GM12878 (cell line): ENCODE data around the gene SLC16A9. TPM values are rescaled to one million over a fixed set of nuclear protein-coding genes. Genes with fewer than 3 reads are reported as not detected.

Source experiments
- ATAC-seq: fragments of 200-7000 bp; cut with Tn5 transposase; 3 replicates; pipeline ENCODE4 v1.9.1; 2020; ENCODE audit warnings: mild to moderate bottlenecking, moderate library complexity
- BruUV-seq: library from RNA; stranded (reverse); fragments of 400-500 nt; replicated peaks from 2 replicates; lab custom pipeline; 2021; lab: Mats Ljungman, UMichigan
- CTCF ChIA-PET: fragments of 300-600 bp; sonication (Branson Sonifier 250); formaldehyde crosslinking; extraction: SDS; loops from one replicate; lab custom pipeline; 2021; ENCODE audit warnings: inconsistent platforms; lab: Yijun Ruan, JAX
- POLR2A ChIA-PET: fragments of 350-600 bp; formaldehyde crosslinking; extraction: SDS; loops from one replicate; lab custom pipeline; 2021; ENCODE audit warnings: inconsistent platforms; lab: Charles Lee
- RAD21 ChIA-PET: fragments of 300-600 bp; sonication (Branson Sonifier 250); formaldehyde crosslinking; loops from one replicate; lab custom pipeline; 2023; ENCODE audit warnings: antibody characterized with exemption; ENCODE audit not compliant: unreplicated experiment; lab: Charles Lee
- SMC1A ChIA-PET: fragments of 300-600 bp; sonication (Branson Sonifier 250); formaldehyde crosslinking; loops from one replicate; lab custom pipeline; 2023; ENCODE audit not compliant: unreplicated experiment, uncharacterized antibody; lab: Charles Lee
- DNase-seq: peaks from one replicate; pipeline ENCODE4 v3.0.0-alpha.2; 2011; ENCODE audit warnings: low read depth, low spot score
- FAIRE-seq: peaks from 3 replicates; lab custom pipeline; 2011; peaks lifted over from hg19 to GRCh38; lab: Jason Lieb, UNC
- H2AFZ ChIP-seq: 2 replicates; pipeline ENCODE4 v1.6.0; 2011; ENCODE audit warnings: low read depth, low read length, control low read depth; ENCODE audit not compliant: control insufficient read depth
- H3K27ac ChIP-seq: 2 replicates; pipeline ENCODE4 v1.5.1; 2011; ENCODE audit warnings: control low read depth; ENCODE audit not compliant: control insufficient read depth, insufficient read depth
- H3K27me3 ChIP-seq, 2 experiments: replicated peaks in 1 of 2; 2 replicates each; pipeline versions ENCODE4 v1.6.0 to v1.6.1; 2011; ENCODE audit warnings: low read length in 1 of 2; ENCODE audit not compliant: control insufficient read depth in 2 of 2, insufficient read depth in 2 of 2
- H3K36me3 ChIP-seq, 2 experiments: 2 replicates each; pipeline ENCODE4 v1.5.1; 2011; ENCODE audit warnings: low read length in 1 of 2; ENCODE audit not compliant: control insufficient read depth in 2 of 2, insufficient read depth in 2 of 2
- H3K4me1 ChIP-seq: 2 replicates; pipeline ENCODE4 v1.6.1; 2011; ENCODE audit warnings: mild to moderate bottlenecking, low read length, moderate library complexity, mixed read lengths; ENCODE audit not compliant: control insufficient read depth, insufficient read depth
- H3K4me2 ChIP-seq: 2 replicates; pipeline ENCODE4 v1.6.0; 2011; ENCODE audit warnings: control low read depth; ENCODE audit not compliant: control insufficient read depth, insufficient read depth
- H3K4me3 ChIP-seq: fragments of 200-600 bp; sonication (generic); 2 replicates; pipeline ENCODE4 v1.5.1; 2016
- H3K79me2 ChIP-seq: 2 replicates; pipeline ENCODE4 v1.6.0; 2011; ENCODE audit warnings: low read length; ENCODE audit not compliant: control insufficient read depth, insufficient read depth
- H3K9ac ChIP-seq: 2 replicates; pipeline ENCODE4 v1.8.0; 2011; ENCODE audit warnings: low read length, control low read depth, mixed read lengths; ENCODE audit not compliant: control insufficient read depth, insufficient read depth
- H3K9me3 ChIP-seq: replicated peaks from 3 replicates; pipeline ENCODE4 v1.5.1; 2011; ENCODE audit warnings: mild to moderate bottlenecking, low read length; ENCODE audit not compliant: control insufficient read depth, insufficient read depth
- H4K20me1 ChIP-seq: 2 replicates; pipeline ENCODE4 v1.6.0; 2011; ENCODE audit not compliant: control insufficient read depth, insufficient read depth
- CBFB ChIP-seq: IDR thresholded peaks from 2 replicates; pipeline ENCODE4 v1.6.1; 2016; ENCODE audit warnings: antibody characterized with exemption, low read depth
- CHD2 ChIP-seq: IDR thresholded peaks from 2 replicates; pipeline ENCODE4 v1.6.1; 2011; ENCODE audit warnings: low read depth, low read length, improper control_type of control experiment, borderline replicate concordance
- DPF2 ChIP-seq: fragments of 450-650 bp; IDR thresholded peaks from 2 replicates; pipeline ENCODE4 v1.6.1; 2017; ENCODE audit warnings: mild to moderate bottlenecking
- GATAD2B ChIP-seq: fragments of 450-650 bp; conservative IDR thresholded peaks from 2 replicates; pipeline ENCODE4 v1.6.1; 2017; ENCODE audit warnings: low read depth, mild to moderate bottlenecking, moderate library complexity
- MEF2A ChIP-seq: IDR thresholded peaks from 2 replicates; pipeline ENCODE4 v1.6.1; 2011; ENCODE audit warnings: low read depth, mild to moderate bottlenecking, low read length, moderate library complexity; ENCODE audit not compliant: insufficient read depth
- NBN ChIP-seq: fragments of 450-650 bp; IDR thresholded peaks from 2 replicates; pipeline ENCODE4 v1.6.1; 2016
- POLR2AphosphoS5 ChIP-seq: IDR thresholded peaks from 2 replicates; pipeline ENCODE4 v1.6.1; 2011; ENCODE audit warnings: mild to moderate bottlenecking, low read length, inconsistent platforms
- POU2F2 ChIP-seq: IDR thresholded peaks from 3 replicates; pipeline ENCODE4 v1.6.1; 2011; ENCODE audit warnings: low read depth, mild to moderate bottlenecking, low read length, borderline replicate concordance
- SMAD5 ChIP-seq: IDR thresholded peaks from 2 replicates; pipeline ENCODE4 v1.6.1; 2016; ENCODE audit warnings: antibody characterized with exemption, low read depth
- TAF1 ChIP-seq: IDR thresholded peaks from 2 replicates; pipeline ENCODE4 v1.6.1; 2011; ENCODE audit warnings: mild to moderate bottlenecking, low read depth, low read length, borderline replicate concordance
- USF2 ChIP-seq: IDR thresholded peaks from 2 replicates; pipeline ENCODE4 v1.6.1; 2011; ENCODE audit warnings: low read depth, low read length, improper control_type of control experiment, borderline replicate concordance
- WRNIP1 ChIP-seq: IDR thresholded peaks from 2 replicates; pipeline ENCODE4 v1.6.1; 2011; ENCODE audit warnings: low read depth, low read length, improper control_type of control experiment, borderline replicate concordance
- ZSCAN29 ChIP-seq: fragments of 450-650 bp; IDR thresholded peaks from 2 replicates; pipeline ENCODE4 v1.6.1; 2017; ENCODE audit warnings: mild to moderate bottlenecking, moderate library complexity
- WGBS: methylation state at CpG from one replicate; pipeline ENCODE4 v1.1.6; 2016; ENCODE audit warnings: low lambda C conversion rate; ENCODE audit not compliant: insufficient replicate concordance, insufficient coverage; ENCODE audit errors: missing lambda C conversion rate; 5-methylcytosine and 5-hydroxymethylcytosine counted together
- in situ Hi-C: fragments of 300-500 bp; cut with MboI; formaldehyde crosslinking; loops from 9 replicates; pipeline ENCODE4 v1.14.3; 2018; ENCODE audit warnings: mixed read lengths
- intact Hi-C: fragments of 100-400 bp; cut with micrococcal nuclease; formaldehyde crosslinking; loops from one replicate; pipeline ENCODE4 v1.14.2; 2022; ENCODE audit not compliant: unreplicated experiment
- polyA plus RNA-seq, 11 experiments: library from polyadenylated mRNA; depleted of rRNA in 4 of 11; unstranded in 6 of 11; stranded (reverse) in 5 of 11; fragments of >200 nt; fragmentation: Nextera tagmentation in 4 of 11; fragmentation: Illumina TruSeq in 1 of 11; extraction: Ambion mirVana in 4 of 11; extraction: Trizol in 1 of 11; gene quantifications; 1 replicate in 1 of 11; 2 replicates in 10 of 11; pipeline versions ENCODE4 v1.2.1 to v1.2.3, GENCODE V29; 2011 to 2016; ENCODE audit warnings: inconsistent platforms in 2 of 11, missing spikeins in 2 of 11, low read depth in 1 of 11
- total RNA-seq, 4 experiments: library from RNA; depleted of rRNA in 3 of 4; stranded (reverse); fragments of >200 nt in 3 of 4; fragmentation: Illumina TruSeq in 1 of 4; extraction: Trizol in 1 of 4; gene quantifications; 2 replicates each; pipeline versions ENCODE4 v1.2.1 to v1.2.3, GENCODE V29; 2013 to 2021
- TF ChIP-seq, protein P1 (sequence below): fragments of 450-650 bp; IDR thresholded peaks from 2 replicates; pipeline ENCODE4 v1.6.1; 2017; ENCODE audit warnings: mild to moderate bottlenecking

SLC16A9 gene
- total and polyA plus RNA-seq, 10 of the 15 experiments (the other 5 are each of a cell fraction or from before 2014, with no cell fraction given), result 0.86 to 6.2 (median 4.3) TPM

- Histone ChIP-seq H3K36me3 (no peaks in the 10 kb centered on the region), H3K4me3 (no peak overlapping the region), H3K9me3 (no peaks in the 10 kb centered on the region; the same call in 2 of the 3 replicates), H3K4me1 (no peaks in the 10 kb centered on the region), H3K79me2 (no peaks in the 10 kb centered on the region), H3K27ac (no peak overlapping the region), H3K4me2 (no peak overlapping the region), H3K27me3 (no peaks in the 10 kb centered on the region; a peak in 1 of 4 replicates), H2AFZ (no peak overlapping the region), H3K9ac (no peak overlapping the region), H4K20me1 (no peaks in the 10 kb centered on the region)
- intact Hi-C loops, result no loop called here
- DNase-seq (no peak), ATAC-seq (no peak), FAIRE-seq (no peak)
- TF ChIP-seq NBN (no peak), MEF2A (no peak), DPF2 (no peak), WRNIP1 (no peak), USF2 (no peak), SMAD5 (no peak), POU2F2 (no peak), GATAD2B (no peak), CHD2 (no peak), CBFB (no peak), ZSCAN29 (no peak), TAF1 (no peak), POLR2AphosphoS5 (no peak)
- TF ChIP-seq, protein P1, sequence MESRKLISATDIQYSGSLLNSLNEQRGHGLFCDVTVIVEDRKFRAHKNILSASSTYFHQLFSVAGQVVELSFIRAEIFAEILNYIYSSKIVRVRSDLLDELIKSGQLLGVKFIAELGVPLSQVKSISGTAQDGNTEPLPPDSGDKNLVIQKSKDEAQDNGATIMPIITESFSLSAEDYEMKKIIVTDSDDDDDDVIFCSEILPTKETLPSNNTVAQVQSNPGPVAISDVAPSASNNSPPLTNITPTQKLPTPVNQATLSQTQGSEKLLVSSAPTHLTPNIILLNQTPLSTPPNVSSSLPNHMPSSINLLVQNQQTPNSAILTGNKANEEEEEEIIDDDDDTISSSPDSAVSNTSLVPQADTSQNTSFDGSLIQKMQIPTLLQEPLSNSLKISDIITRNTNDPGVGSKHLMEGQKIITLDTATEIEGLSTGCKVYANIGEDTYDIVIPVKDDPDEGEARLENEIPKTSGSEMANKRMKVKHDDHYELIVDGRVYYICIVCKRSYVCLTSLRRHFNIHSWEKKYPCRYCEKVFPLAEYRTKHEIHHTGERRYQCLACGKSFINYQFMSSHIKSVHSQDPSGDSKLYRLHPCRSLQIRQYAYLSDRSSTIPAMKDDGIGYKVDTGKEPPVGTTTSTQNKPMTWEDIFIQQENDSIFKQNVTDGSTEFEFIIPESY, result no peak
- in situ Hi-C loops, result no loop called here
- ChIA-PET CTCF (no interaction called here), POLR2A (no interaction called here), RAD21 (no interaction called here), SMC1A (interaction anchor here (1.0 kb wide), 1 partner anchor 19 kb away, joined by 4 read pairs; no protein-coding TSS in a partner anchor)
- no TSS peak for BruUV-seq
- WGBS, result 77% methylated on average over 7 of the region's 7 CpGs
These were observed 60.9 kb downstream of the SLC16A9 start for GRCh38 chr10:59648711-59649201.
